Spleen (tissue), 11 donors: ENCODE data around the gene CSNK1A1. TPM values are rescaled to one million over a fixed set of nuclear protein-coding genes. Genes with fewer than 3 reads are reported as not detected.

ENCODE experiments used
- DNase-seq: peaks from one replicate; pipeline ENCODE4 v3.0.0-alpha.2; 2020
- H3K27ac ChIP-seq, 8 donors: fragments of 200-600 bp; sonication (generic) in 7 of 8; 1 replicate in 4 of 8; 2 replicates in 4 of 8; pipeline versions ENCODE4 v1.5.0 to v1.8.0; 2016 to 2021; ENCODE audit warnings: inconsistent platforms in 4 of 8, mild to moderate bottlenecking in 4 of 8, moderate library complexity in 1 of 8
- H3K27me3 ChIP-seq, 7 donors: fragments of 200-600 bp; sonication (generic) in 6 of 7; replicated peaks in 1 of 7; 1 replicate in 4 of 7; 2 replicates in 3 of 7; pipeline versions ENCODE4 v1.5.0 to v1.8.0; 2016 to 2021; ENCODE audit warnings: inconsistent platforms in 3 of 7, mild to moderate bottlenecking in 1 of 7
- H3K36me3 ChIP-seq, 6 donors: fragments of 200-600 bp; sonication (generic) in 5 of 6; 1 replicate in 4 of 6; 2 replicates in 2 of 6; pipeline versions ENCODE4 v1.5.0 to v1.8.0; 2016 to 2021; ENCODE audit warnings: inconsistent platforms in 2 of 6
- H3K4me1 ChIP-seq, 6 donors: fragments of 200-600 bp; sonication (generic) in 5 of 6; 1 replicate in 3 of 6; 2 replicates in 3 of 6; pipeline versions ENCODE4 v1.5.0 to v1.8.0; 2016 to 2021; ENCODE audit warnings: inconsistent platforms in 3 of 6
- H3K4me3 ChIP-seq, 8 donors: fragments of 200-600 bp; sonication (generic) in 7 of 8; 1 replicate in 4 of 8; 2 replicates in 4 of 8; pipeline versions ENCODE4 v1.5.0 to v1.8.0; 2016 to 2021; ENCODE audit warnings: inconsistent platforms in 4 of 8, mild to moderate bottlenecking in 4 of 8, moderate library complexity in 2 of 8
- H3K9me3 ChIP-seq, 8 donors: fragments of 200-600 bp; sonication (generic) in 7 of 8; 1 replicate in 4 of 8; 2 replicates in 4 of 8; pipeline versions ENCODE4 v1.5.0 to v1.8.0; 2016 to 2021; ENCODE audit warnings: inconsistent platforms in 4 of 8
- POLR2A ChIP-seq, 3 donors: fragments of 450-650 bp; IDR thresholded peaks; one replicate each; pipeline ENCODE4 v1.5.1; 2017; ENCODE audit warnings: antibody characterized with exemption in 3 of 3, mild to moderate bottlenecking in 1 of 3
- POLR2AphosphoS5 ChIP-seq, 3 donors: sonication (generic); formaldehyde crosslinking; IDR thresholded peaks; one replicate each; pipeline ENCODE4 v1.5.1; 2017; ENCODE audit warnings: antibody characterized with exemption in 3 of 3
- WGBS, 5 donors: extraction: QIAGEN DNeasy Blood & Tissue Kit in 3 of 5; methylation state at CpG; one replicate each; pipeline versions ENCODE4 v1.1.5 to v1.1.7; 2013 to 2018; 5-methylcytosine and 5-hydroxymethylcytosine counted together
- intact Hi-C: fragments of 100-400 bp; cut with DNase I; formaldehyde crosslinking; loops from one replicate; pipeline ENCODE4 v1.15.0; 2023; ENCODE audit warnings: low total_unique reads
- polyA plus RNA-seq, 3 donors: library from polyadenylated mRNA; stranded (reverse); fragments of 200-250 nt; gene quantifications; one replicate each; pipeline ENCODE4 v1.2.1, GENCODE V29; 2013
- total RNA-seq, 7 donors: library from RNA; depleted of rRNA in 3 of 7; stranded (reverse); fragments of >200 nt in 3 of 7; fragmentation: NEBNext Ultra II Directional in 4 of 7; extraction: Animal tissue kit (Norgen Biotek cat#: 25700) in 4 of 7; gene quantifications; one replicate each; pipeline versions ENCODE4 v1.1.0 to v1.2.1, GENCODE V29; 2016 to 2021
- TF ChIP-seq, protein P1 (sequence below), 11 experiments: fragments of 200-600 bp in 7 of 11; fragments of 450-650 bp in 4 of 11; sonication (generic) in 4 of 11; IDR thresholded peaks in 8 of 11; conservative IDR thresholded peaks in 3 of 11; 1 replicate in 7 of 11; 2 replicates in 4 of 11; pipeline versions ENCODE4 v1.4.0 to v1.8.0; 2016 to 2021; ENCODE audit warnings: antibody characterized with exemption in 11 of 11, inconsistent platforms in 4 of 11, mild to moderate bottlenecking in 1 of 11
- donor health status: healthy with polysubstance abuse.
- donor health status: DM: no; HTN: no; CAD: no; lungs with moderate emphysema.
- donor health status: DM: no; HTN: no; CAD: no.
- donor health status: Bipolar disorder and iron deficiency.
- donor health status: healthy.
- donor health status: DM: no; HTN: no; CAD: no.
- donor health status: DM: yes; HTN: yes; CAD: no.

Gene CSNK1A1
- total and polyA plus RNA-seq, 10 donors: 31.9 to 223 (median 185) TPM

DNA sequence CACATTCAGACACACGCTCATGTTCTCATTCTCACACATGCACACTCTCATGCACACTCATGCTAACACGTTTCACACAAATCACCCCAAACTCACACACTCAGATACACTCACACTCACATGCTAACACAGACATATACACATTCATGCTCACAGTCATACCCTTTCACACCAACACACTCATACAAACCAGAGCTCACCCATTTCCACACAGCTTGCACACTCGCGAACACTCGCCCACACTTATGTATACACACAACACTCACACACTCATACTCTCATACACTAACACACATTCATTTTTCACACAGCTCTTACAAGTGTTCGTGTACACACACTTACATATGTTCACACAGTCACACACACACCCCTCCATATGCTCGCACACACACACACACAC lies 108.0 kb downstream of the CSNK1A1 start:
- Histone ChIP-seq H3K4me1 (peaks cover 0 to 24% (median 15%) of the 10 kb centered on the region in 6 donors), H3K9me3 (peaks cover 0 to 5% (median 0%) of the 10 kb centered on the region in 8 donors), H3K36me3 (no peaks in the 10 kb centered on the region), H3K4me3 (no peak overlapping the region), H3K27ac (peak overlapping the region in 6 of 8 donors; percentile 32 to 71 (median 60)), H3K27me3 (no peaks in the 10 kb centered on the region)
- intact Hi-C loops: loop anchor here (5.0 kb wide), 1 partner anchor 119 kb away; no protein-coding TSS in a partner anchor
- TF ChIP-seq, protein P1, sequence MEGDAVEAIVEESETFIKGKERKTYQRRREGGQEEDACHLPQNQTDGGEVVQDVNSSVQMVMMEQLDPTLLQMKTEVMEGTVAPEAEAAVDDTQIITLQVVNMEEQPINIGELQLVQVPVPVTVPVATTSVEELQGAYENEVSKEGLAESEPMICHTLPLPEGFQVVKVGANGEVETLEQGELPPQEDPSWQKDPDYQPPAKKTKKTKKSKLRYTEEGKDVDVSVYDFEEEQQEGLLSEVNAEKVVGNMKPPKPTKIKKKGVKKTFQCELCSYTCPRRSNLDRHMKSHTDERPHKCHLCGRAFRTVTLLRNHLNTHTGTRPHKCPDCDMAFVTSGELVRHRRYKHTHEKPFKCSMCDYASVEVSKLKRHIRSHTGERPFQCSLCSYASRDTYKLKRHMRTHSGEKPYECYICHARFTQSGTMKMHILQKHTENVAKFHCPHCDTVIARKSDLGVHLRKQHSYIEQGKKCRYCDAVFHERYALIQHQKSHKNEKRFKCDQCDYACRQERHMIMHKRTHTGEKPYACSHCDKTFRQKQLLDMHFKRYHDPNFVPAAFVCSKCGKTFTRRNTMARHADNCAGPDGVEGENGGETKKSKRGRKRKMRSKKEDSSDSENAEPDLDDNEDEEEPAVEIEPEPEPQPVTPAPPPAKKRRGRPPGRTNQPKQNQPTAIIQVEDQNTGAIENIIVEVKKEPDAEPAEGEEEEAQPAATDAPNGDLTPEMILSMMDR (IDR thresholded peaks at IDR 0.05 in 8 of 11, conservative IDR thresholded peaks at IDR 0.05 in 3 of 11): no peak
- TF ChIP-seq POLR2A (IDR thresholded peaks at IDR 0.05) (no peak), POLR2AphosphoS5 (IDR thresholded peaks at IDR 0.05) (no peak)
- 78 to 94% (median 91%) methylated on average over 7 of the region's 7 CpGs for WGBS, 5 donors
- DNase-seq: no peak

GRCh38 chr5:149442563-149443182 lies 108.6 kb downstream of the CSNK1A1 start:
- TF ChIP-seq POLR2A (IDR thresholded peaks at IDR 0.05): no peak
- TF ChIP-seq POLR2AphosphoS5 (IDR thresholded peaks at IDR 0.05): peak; percentile 74 to 82 (median 77)
- TF ChIP-seq, protein P1 (IDR thresholded peaks at IDR 0.05 in 8 of 11, conservative IDR thresholded peaks at IDR 0.05 in 3 of 11): peak; percentile 76 to 96 (median 90)
- H3K27me3 ChIP-seq: no peaks in the 10 kb centered on the region
- H3K36me3 ChIP-seq: no peaks in the 10 kb centered on the region
- intact Hi-C loops: loop anchor here (5.0 kb wide), 1 partner anchor 120 kb away; no protein-coding TSS in a partner anchor
- H3K27ac ChIP-seq: peak overlapping the region in 6 of 8 donors; percentile 32 to 71 (median 60)
- H3K9me3 ChIP-seq: peaks cover 0 to 5% (median 0%) of the 10 kb centered on the region in 8 donors
- 35 to 49% (median 43%) methylated on average over 11 to 17 of the region's 17 CpGs for WGBS, 5 donors
- H3K4me3 ChIP-seq: no peak overlapping the region
- H3K4me1 ChIP-seq: peaks cover 0 to 24% (median 15%) of the 10 kb centered on the region in 6 donors
- DNase-seq: peak; percentile 92

Other genes with a start within 250 kb of the CSNK1A1 start
- gene GRPEL2, start 205.9 kb downstream of the CSNK1A1 start, total RNA-seq: 10 to 100 TPM in 4 of 7 donors, 1 to 10 TPM in 3; 7.7 to 17.7 (median 11.2) TPM
- 1 to 10 TPM; 4.6 to 5.9 (median 5.3) TPM for gene GRPEL2, start 205.9 kb downstream of the CSNK1A1 start, polyA plus RNA-seq
- 10 to 100 TPM in 1 of 7 donors, 1 to 10 TPM in 6; 5.4 to 13.0 (median 7.8) TPM for gene PCYOX1L, start 193.4 kb downstream of the CSNK1A1 start, total RNA-seq
- 10 to 100 TPM in 1 of 3 donors, 1 to 10 TPM in 2; 6.8 to 11.7 (median 8.1) TPM for gene PCYOX1L, start 193.4 kb downstream of the CSNK1A1 start, polyA plus RNA-seq
- 1 to 10 TPM in 2 of 7 donors, under 1 TPM in 1, not detected in 4; 0.57 to 1.4 (median 1.1) TPM for gene IL17B, start 172.1 kb downstream of the CSNK1A1 start, total RNA-seq
- gene IL17B, start 172.1 kb downstream of the CSNK1A1 start, polyA plus RNA-seq: under 1 TPM; 0.30 to 0.62 (median 0.38) TPM
- gene ARHGEF37, start 30.1 kb upstream of the CSNK1A1 start, total RNA-seq: 1 to 10 TPM in 6 of 7 donors, under 1 TPM in 1; 0.77 to 3.5 (median 1.4) TPM
- 1 to 10 TPM in 1 of 3 donors, under 1 TPM in 2; 0.99 to 1.3 (median 1.00) TPM for gene ARHGEF37, start 30.1 kb upstream of the CSNK1A1 start, polyA plus RNA-seq
- gene PPARGC1B, start 178.9 kb upstream of the CSNK1A1 start, total RNA-seq: 1 to 10 TPM; 4.4 to 9.1 (median 7.1) TPM
- gene PPARGC1B, start 178.9 kb upstream of the CSNK1A1 start, polyA plus RNA-seq: 1 to 10 TPM in 1 of 3 donors, under 1 TPM in 2; 0.61 to 1.7 (median 0.76) TPM